GM23338 (cell line): ENCODE measurements around the gene NCKAP5. TPM values are rescaled to one million over a fixed set of nuclear protein-coding genes. Genes with fewer than 3 reads are reported as not detected.

Source experiments
- ATAC-seq: fragments of 200-7000 bp; cut with Tn5 transposase; 3 replicates; pipeline ENCODE4 v1.9.1; 2020
- DNase-seq: peaks from one replicate; pipeline ENCODE4 v3.0.0-alpha.2; 2015; ENCODE audit warnings: low spot score
- H2AFZ ChIP-seq: fragments of 200-600 bp; sonication (generic); 2 replicates; pipeline ENCODE4 v1.8.0; 2016; ENCODE audit warnings: antibody characterized with exemption, mild to moderate bottlenecking, moderate library complexity
- H3F3A ChIP-seq: fragments of 200-600 bp; sonication (generic); replicated peaks from 2 replicates; pipeline ENCODE4 v1.8.0; 2017; ENCODE audit warnings: antibody characterized with exemption, mixed run types, low read depth
- H3K27ac ChIP-seq: fragments of 200-600 bp; sonication (generic); 2 replicates; pipeline ENCODE4 v1.6.1; 2016; ENCODE audit warnings: low read depth
- H3K27me3 ChIP-seq: fragments of 200-600 bp; sonication (generic); 2 replicates; pipeline ENCODE4 v1.8.0; 2016; ENCODE audit warnings: mild to moderate bottlenecking, mixed run types, moderate library complexity; ENCODE audit not compliant: insufficient read depth
- H3K36me3 ChIP-seq: fragments of 200-600 bp; sonication (generic); 2 replicates; pipeline ENCODE4 v1.8.0; 2016; ENCODE audit warnings: mild to moderate bottlenecking; ENCODE audit not compliant: insufficient read depth
- H3K4me1 ChIP-seq: fragments of 200-600 bp; sonication (generic); 2 replicates; pipeline ENCODE4 v1.8.0; 2016; ENCODE audit warnings: mild to moderate bottlenecking, moderate library complexity; ENCODE audit not compliant: insufficient read depth
- H3K4me2 ChIP-seq: fragments of 200-600 bp; sonication (generic); 2 replicates; pipeline ENCODE4 v1.7.1; 2017; ENCODE audit warnings: mixed run types
- H3K4me3 ChIP-seq: fragments of 200-600 bp; sonication (generic); 2 replicates; pipeline ENCODE4 v1.6.1; 2016; ENCODE audit warnings: mixed run types
- H3K79me2 ChIP-seq: fragments of 200-600 bp; sonication (generic); replicated peaks from 2 replicates; pipeline ENCODE4 v1.8.0; 2017; ENCODE audit warnings: mild to moderate bottlenecking; ENCODE audit not compliant: insufficient read depth
- H3K9me2 ChIP-seq: fragments of 200-600 bp; sonication (generic); 2 replicates; pipeline ENCODE4 v1.8.0; 2017; ENCODE audit not compliant: insufficient read depth
- H4K20me1 ChIP-seq: fragments of 200-600 bp; sonication (generic); replicated peaks from 2 replicates; pipeline ENCODE4 v1.8.0; 2017; ENCODE audit warnings: mild to moderate bottlenecking; ENCODE audit not compliant: insufficient read depth
- H3K27ac Mint-ChIP-seq: 2 replicates; pipeline ENCODE4 v1.8.0; 2020; ENCODE audit warnings: inconsistent platforms, mild to moderate bottlenecking, moderate library complexity, mixed read lengths
- H3K27me3 Mint-ChIP-seq: 3 replicates; pipeline ENCODE4 v1.8.0; 2022; ENCODE audit warnings: low read depth, mild to moderate bottlenecking, moderate library complexity, mixed read lengths, inconsistent platforms; ENCODE audit not compliant: insufficient read depth, poor library complexity
- H3K36me3 Mint-ChIP-seq: 3 replicates; pipeline ENCODE4 v1.8.0; 2021; ENCODE audit warnings: low read depth, mild to moderate bottlenecking, inconsistent platforms, moderate library complexity, mixed read lengths
- H3K4me1 Mint-ChIP-seq: 3 replicates; pipeline ENCODE4 v1.8.0; 2020; ENCODE audit warnings: mild to moderate bottlenecking, inconsistent platforms, mixed read lengths
- H3K4me3 Mint-ChIP-seq: 3 replicates; pipeline ENCODE4 v1.8.0; 2021; ENCODE audit warnings: moderate library complexity, mild to moderate bottlenecking, inconsistent platforms, mixed read lengths
- H3K9me3 Mint-ChIP-seq: 3 replicates; pipeline ENCODE4 v1.8.0; 2020; ENCODE audit warnings: moderate library complexity, mild to moderate bottlenecking, inconsistent platforms, mixed read lengths
- ETS1 ChIP-seq: IDR thresholded peaks from 2 replicates; pipeline ENCODE4 v1.6.1; 2016; ENCODE audit warnings: antibody characterized with exemption
- REST ChIP-seq: IDR thresholded peaks from one replicate; pipeline ENCODE4 v1.6.1; 2018; ENCODE audit warnings: antibody characterized with exemption; ENCODE audit not compliant: unreplicated experiment
- ZNF462 ChIP-seq: fragments of 250-450 bp; sonication (Bioruptor Pico); IDR thresholded peaks from 2 replicates; pipeline ENCODE4 v1.5.0; 2020; ENCODE audit warnings: mild to moderate bottlenecking, moderate library complexity
- polyA plus RNA-seq: library from polyadenylated mRNA; unstranded; fragments of >200 nt; fragmentation: Nextera tagmentation; extraction: Ambion mirVana; gene quantifications from 2 replicates; pipeline ENCODE4 v1.2.1, GENCODE V29; 2016
- total RNA-seq: library from RNA; depleted of rRNA; stranded (reverse); fragments of >200 nt; shearing (Covaris generic); gene quantifications from 2 replicates; pipeline ENCODE4 v1.2.3, GENCODE V29; 2014

Gene NCKAP5
- total and polyA plus RNA-seq, 2 experiments from 2014 or later, result 0.34 to 0.73 TPM

- no peak for ATAC-seq
Observed at GRCh38 chr2:133532919-133533318, 35.3 kb downstream of the NCKAP5 start.

More at GRCh38 chr2:133532919-133533318, 35.3 kb downstream of the NCKAP5 start:
- H3F3A ChIP-seq, result no peaks in the 10 kb centered on the region
- Mint-ChIP-seq H3K9me3 (no peaks in the 10 kb centered on the region), H3K36me3 (no peaks in the 10 kb centered on the region), H3K27ac (no peak overlapping the region), H3K4me3 (no peak overlapping the region), H3K4me1 (no peaks in the 10 kb centered on the region), H3K27me3 (peaks cover 2% of the 10 kb centered on the region)
- H2AFZ ChIP-seq, result no peak overlapping the region
- no peak overlapping the region for H3K4me3 ChIP-seq
- no peak for DNase-seq
- no peaks in the 10 kb centered on the region for H3K36me3 ChIP-seq
- TF ChIP-seq ETS1 (no peak), ZNF462 (CRISPR knock-in tag) (no peak), REST (no peak)
- no peak overlapping the region for H3K4me2 ChIP-seq
- H3K4me1 ChIP-seq, result no peaks in the 10 kb centered on the region
- H3K27ac ChIP-seq, result no peak overlapping the region
- H3K9me2 ChIP-seq, result no peaks in the 10 kb centered on the region
- no peaks in the 10 kb centered on the region for H3K79me2 ChIP-seq
- H4K20me1 ChIP-seq, result no peaks in the 10 kb centered on the region
- no peaks in the 10 kb centered on the region for H3K27me3 ChIP-seq
